ENCODE measurements around the gene CCNK. TPM values are rescaled to one million over a fixed set of nuclear protein-coding genes. Genes with fewer than 3 reads are reported as not detected.

Gene CCNK
- total and polyA plus RNA-seq, 10 of the 15 experiments (the other 5 are each of a cell fraction or from before 2014, with no cell fraction given) = 10.8 to 88.0 (median 22.5) TPM

DNA sequence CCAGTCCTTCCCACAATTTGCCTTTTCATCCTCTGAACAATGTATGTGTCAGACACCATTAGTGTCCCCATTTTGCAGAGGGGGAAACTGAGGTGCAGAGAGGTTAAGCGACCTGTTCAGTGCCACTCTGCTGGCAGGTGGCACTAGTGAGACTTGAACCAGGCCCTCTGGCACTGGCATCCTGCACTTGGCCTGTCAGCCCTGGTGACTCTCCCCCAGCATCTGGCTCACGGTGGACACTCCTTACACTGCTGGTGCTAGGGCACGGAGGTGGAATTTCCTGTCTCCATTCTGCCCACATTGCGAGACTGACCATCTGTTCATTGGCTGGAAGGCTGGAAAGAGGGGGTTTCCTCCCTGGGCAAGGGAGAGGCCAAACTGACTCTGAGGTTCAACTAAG, 48.7 kb downstream of the CCNK start (continued):
- TF ChIP-seq, protein P1, sequence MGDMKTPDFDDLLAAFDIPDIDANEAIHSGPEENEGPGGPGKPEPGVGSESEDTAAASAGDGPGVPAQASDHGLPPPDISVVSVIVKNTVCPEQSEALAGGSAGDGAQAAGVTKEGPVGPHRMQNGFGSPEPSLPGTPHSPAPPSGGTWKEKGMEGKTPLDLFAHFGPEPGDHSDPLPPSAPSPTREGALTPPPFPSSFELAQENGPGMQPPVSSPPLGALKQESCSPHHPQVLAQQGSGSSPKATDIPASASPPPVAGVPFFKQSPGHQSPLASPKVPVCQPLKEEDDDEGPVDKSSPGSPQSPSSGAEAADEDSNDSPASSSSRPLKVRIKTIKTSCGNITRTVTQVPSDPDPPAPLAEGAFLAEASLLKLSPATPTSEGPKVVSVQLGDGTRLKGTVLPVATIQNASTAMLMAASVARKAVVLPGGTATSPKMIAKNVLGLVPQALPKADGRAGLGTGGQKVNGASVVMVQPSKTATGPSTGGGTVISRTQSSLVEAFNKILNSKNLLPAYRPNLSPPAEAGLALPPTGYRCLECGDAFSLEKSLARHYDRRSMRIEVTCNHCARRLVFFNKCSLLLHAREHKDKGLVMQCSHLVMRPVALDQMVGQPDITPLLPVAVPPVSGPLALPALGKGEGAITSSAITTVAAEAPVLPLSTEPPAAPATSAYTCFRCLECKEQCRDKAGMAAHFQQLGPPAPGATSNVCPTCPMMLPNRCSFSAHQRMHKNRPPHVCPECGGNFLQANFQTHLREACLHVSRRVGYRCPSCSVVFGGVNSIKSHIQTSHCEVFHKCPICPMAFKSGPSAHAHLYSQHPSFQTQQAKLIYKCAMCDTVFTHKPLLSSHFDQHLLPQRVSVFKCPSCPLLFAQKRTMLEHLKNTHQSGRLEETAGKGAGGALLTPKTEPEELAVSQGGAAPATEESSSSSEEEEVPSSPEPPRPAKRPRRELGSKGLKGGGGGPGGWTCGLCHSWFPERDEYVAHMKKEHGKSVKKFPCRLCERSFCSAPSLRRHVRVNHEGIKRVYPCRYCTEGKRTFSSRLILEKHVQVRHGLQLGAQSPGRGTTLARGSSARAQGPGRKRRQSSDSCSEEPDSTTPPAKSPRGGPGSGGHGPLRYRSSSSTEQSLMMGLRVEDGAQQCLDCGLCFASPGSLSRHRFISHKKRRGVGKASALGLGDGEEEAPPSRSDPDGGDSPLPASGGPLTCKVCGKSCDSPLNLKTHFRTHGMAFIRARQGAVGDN (IDR thresholded peaks at IDR 0.05) = no peak
- TF ChIP-seq ZNF622 (IDR thresholded peaks at IDR 0.05) = no peak
- TF ChIP-seq RELA (IDR thresholded peaks at IDR 0.05; ENCODE audit: borderline replicate concordance, partially characterized antibody) = no peak
- no peak for TF ChIP-seq NR2F1 (conservative IDR thresholded peaks at IDR 0.05)

DNA sequence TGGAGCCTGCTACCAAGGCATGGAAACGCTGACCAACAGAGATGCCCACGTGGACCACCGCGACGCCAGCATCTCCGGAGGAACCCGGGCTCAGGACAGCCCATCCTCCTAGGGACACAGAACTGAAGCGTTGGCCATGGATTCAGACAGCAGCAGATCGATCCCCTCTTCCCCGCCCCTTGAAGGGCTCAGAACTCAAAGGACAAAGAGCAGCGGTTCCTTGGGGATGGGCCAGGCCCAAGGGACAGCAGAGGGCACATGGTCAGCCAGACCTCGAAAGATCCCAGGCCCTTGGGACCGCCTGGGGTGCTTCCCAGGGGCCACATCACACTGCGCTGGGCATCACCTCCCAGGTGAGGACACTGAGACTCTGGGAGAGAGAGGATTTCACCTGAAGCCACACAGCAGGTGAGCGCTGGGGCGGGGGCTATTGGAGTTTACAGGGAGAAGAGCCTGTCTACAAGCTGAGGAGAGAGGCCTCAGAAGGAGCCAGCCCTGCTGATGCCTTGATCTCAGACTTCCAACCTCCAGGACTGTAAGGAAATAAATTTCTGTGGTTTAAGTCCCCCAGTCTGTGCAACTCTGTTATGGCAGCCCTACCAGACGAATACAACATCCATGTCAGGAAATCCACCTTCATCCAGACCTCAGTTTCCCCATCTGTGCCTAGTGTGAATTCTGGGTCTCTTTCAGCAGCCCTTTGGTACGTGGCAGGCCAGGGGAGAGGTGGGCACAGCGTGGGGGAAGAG, 49.4 kb downstream of the CCNK start:
- CTCF ChIA-PET = no interaction called here
- Histone ChIP-seq H3K4me3 (no peak overlapping the region), H3K4me2 (ENCODE audit: control insufficient read depth, insufficient read depth) (no peak overlapping the region), H3K27me3 (replicated peaks in 1 of 2; ENCODE audit: control insufficient read depth in 2 of 2, insufficient read depth in 2 of 2, low read length in 1 of 2) (no peaks in the 10 kb centered on the region), H4K20me1 (ENCODE audit: control insufficient read depth, insufficient read depth) (no peaks in the 10 kb centered on the region), H2AFZ (ENCODE audit: control insufficient read depth, low read depth, low read length) (no peak overlapping the region), H3K9me3 (replicated peaks; ENCODE audit: control insufficient read depth, insufficient read depth, low read length) (no peaks in the 10 kb centered on the region), H3K9ac (ENCODE audit: control insufficient read depth, insufficient read depth, low read length) (no peak overlapping the region), H3K36me3 (ENCODE audit: control insufficient read depth in 2 of 2, insufficient read depth in 2 of 2, low read length in 1 of 2) (no peaks in the 10 kb centered on the region), H3K27ac (ENCODE audit: control insufficient read depth, insufficient read depth) (no peak overlapping the region), H3K4me1 (ENCODE audit: control insufficient read depth, insufficient read depth, low read length) (no peaks in the 10 kb centered on the region), H3K79me2 (ENCODE audit: control insufficient read depth, insufficient read depth, low read length) (no peaks in the 10 kb centered on the region)
- DNase-seq (ENCODE audit: low read depth, low spot score) = no peak
- 50% methylated on average over 14 of the region's 19 CpGs for WGBS (ENCODE audit: insufficient coverage, insufficient replicate concordance, low lambda C conversion rate, missing lambda C conversion rate)
- SMC1A ChIA-PET (ENCODE audit: uncharacterized antibody, unreplicated experiment) = no interaction called here
- intact Hi-C loops (cut with micrococcal nuclease; ENCODE audit: unreplicated experiment) = no loop called here
- POLR2A ChIA-PET = no interaction called here
- no TSS peak for BruUV-seq (replicated peaks)
- RAD21 ChIA-PET (ENCODE audit: unreplicated experiment) = no interaction called here
- no peak for FAIRE-seq
- in situ Hi-C loops (cut with MboI) = no loop called here
- no peak for ATAC-seq
- TF ChIP-seq, protein P2, sequence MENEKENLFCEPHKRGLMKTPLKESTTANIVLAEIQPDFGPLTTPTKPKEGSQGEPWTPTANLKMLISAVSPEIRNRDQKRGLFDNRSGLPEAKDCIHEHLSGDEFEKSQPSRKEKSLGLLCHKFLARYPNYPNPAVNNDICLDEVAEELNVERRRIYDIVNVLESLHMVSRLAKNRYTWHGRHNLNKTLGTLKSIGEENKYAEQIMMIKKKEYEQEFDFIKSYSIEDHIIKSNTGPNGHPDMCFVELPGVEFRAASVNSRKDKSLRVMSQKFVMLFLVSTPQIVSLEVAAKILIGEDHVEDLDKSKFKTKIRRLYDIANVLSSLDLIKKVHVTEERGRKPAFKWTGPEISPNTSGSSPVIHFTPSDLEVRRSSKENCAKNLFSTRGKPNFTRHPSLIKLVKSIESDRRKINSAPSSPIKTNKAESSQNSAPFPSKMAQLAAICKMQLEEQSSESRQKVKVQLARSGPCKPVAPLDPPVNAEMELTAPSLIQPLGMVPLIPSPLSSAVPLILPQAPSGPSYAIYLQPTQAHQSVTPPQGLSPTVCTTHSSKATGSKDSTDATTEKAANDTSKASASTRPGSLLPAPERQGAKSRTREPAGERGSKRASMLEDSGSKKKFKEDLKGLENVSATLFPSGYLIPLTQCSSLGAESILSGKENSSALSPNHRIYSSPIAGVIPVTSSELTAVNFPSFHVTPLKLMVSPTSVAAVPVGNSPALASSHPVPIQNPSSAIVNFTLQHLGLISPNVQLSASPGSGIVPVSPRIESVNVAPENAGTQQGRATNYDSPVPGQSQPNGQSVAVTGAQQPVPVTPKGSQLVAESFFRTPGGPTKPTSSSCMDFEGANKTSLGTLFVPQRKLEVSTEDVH (IDR thresholded peaks at IDR 0.05; ENCODE audit: low read depth, partially characterized antibody) = no peak
- no peak for TF ChIP-seq MXI1 (IDR thresholded peaks at IDR 0.05; ENCODE audit: low read depth, low read length)
- TF ChIP-seq, protein P3, sequence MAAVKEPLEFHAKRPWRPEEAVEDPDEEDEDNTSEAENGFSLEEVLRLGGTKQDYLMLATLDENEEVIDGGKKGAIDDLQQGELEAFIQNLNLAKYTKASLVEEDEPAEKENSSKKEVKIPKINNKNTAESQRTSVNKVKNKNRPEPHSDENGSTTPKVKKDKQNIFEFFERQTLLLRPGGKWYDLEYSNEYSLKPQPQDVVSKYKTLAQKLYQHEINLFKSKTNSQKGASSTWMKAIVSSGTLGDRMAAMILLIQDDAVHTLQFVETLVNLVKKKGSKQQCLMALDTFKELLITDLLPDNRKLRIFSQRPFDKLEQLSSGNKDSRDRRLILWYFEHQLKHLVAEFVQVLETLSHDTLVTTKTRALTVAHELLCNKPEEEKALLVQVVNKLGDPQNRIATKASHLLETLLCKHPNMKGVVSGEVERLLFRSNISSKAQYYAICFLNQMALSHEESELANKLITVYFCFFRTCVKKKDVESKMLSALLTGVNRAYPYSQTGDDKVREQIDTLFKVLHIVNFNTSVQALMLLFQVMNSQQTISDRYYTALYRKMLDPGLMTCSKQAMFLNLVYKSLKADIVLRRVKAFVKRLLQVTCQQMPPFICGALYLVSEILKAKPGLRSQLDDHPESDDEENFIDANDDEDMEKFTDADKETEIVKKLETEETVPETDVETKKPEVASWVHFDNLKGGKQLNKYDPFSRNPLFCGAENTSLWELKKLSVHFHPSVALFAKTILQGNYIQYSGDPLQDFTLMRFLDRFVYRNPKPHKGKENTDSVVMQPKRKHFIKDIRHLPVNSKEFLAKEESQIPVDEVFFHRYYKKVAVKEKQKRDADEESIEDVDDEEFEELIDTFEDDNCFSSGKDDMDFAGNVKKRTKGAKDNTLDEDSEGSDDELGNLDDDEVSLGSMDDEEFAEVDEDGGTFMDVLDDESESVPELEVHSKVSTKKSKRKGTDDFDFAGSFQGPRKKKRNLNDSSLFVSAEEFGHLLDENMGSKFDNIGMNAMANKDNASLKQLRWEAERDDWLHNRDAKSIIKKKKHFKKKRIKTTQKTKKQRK (IDR thresholded peaks at IDR 0.05; ENCODE audit: low read depth, low read length) = no peak
- TF ChIP-seq SMARCA5 (IDR thresholded peaks at IDR 0.05) = no peak
- TF ChIP-seq CREB1 (IDR thresholded peaks at IDR 0.05; ENCODE audit: low read depth) = no peak

All from GM12878 (cell line).